ENCODE results near the gene ENOPH1.

- TF ChIP-seq CTCF (conservative IDR thresholded peaks at IDR 0.05), result no peak
- no peak for TF ChIP-seq ZFX (IDR thresholded peaks at IDR 0.05)
Observed at GRCh38 chr4:82439088-82439487, 8.7 kb downstream of the ENOPH1 start.

Data from C4-2B (cell line).